ENCODE measurements around the gene UBE2O.

UBE2O gene

GRCh38 chr17:76484228-76484725, 31.3 kb upstream of the UBE2O start:
- no peak for DNase-seq

- DNase-seq, result no peak
Measured at GRCh38 chr17:76481071-76481655, 28.2 kb upstream of the UBE2O start.

- peak in 1 of 3 experiments; percentile 12 for DNase-seq
Measured at GRCh38 chr17:76480632-76481031, 27.7 kb upstream of the UBE2O start.

- DNase-seq, result no peak
Measured at GRCh38 chr17:76479515-76480060, 26.6 kb upstream of the UBE2O start.

- no peak for DNase-seq
Measured at GRCh38 chr17:76478730-76479514, 26.0 kb upstream of the UBE2O start.

- DNase-seq, result no peak
Measured at GRCh38 chr17:76478097-76478496, 25.1 kb upstream of the UBE2O start.

GRCh38 chr17:76477576-76477975, 24.6 kb upstream of the UBE2O start:
- DNase-seq, result no peak

- DNase-seq, result no peak
Measured at GRCh38 chr17:76476736-76477135, 23.8 kb upstream of the UBE2O start.

GRCh38 chr17:76475302-76475701, 22.4 kb upstream of the UBE2O start:
- no peak for DNase-seq

GRCh38 chr17:76474894-76475293, 21.9 kb upstream of the UBE2O start:
- no peak for DNase-seq

- DNase-seq, result no peak
Measured at GRCh38 chr17:76474238-76474637, 21.3 kb upstream of the UBE2O start.

- no peak for DNase-seq
Measured at GRCh38 chr17:76473541-76473985, 20.6 kb upstream of the UBE2O start.

GRCh38 chr17:76472726-76473125, 19.8 kb upstream of the UBE2O start:
- DNase-seq, result no peak

- DNase-seq, result no peak
Measured at GRCh38 chr17:76472258-76472645, 19.3 kb upstream of the UBE2O start.

GRCh38 chr17:76471498-76472257, 18.7 kb upstream of the UBE2O start:
- no peak for DNase-seq

GRCh38 chr17:76469991-76470739, 17.2 kb upstream of the UBE2O start:
- DNase-seq, result no peak

GRCh38 chr17:76469076-76469990, 16.4 kb upstream of the UBE2O start:
- no peak for DNase-seq

GRCh38 chr17:76468634-76469010, 15.7 kb upstream of the UBE2O start:
- DNase-seq, result no peak

- no peak for DNase-seq
Measured at GRCh38 chr17:76467809-76468633, 15.1 kb upstream of the UBE2O start.

- DNase-seq, result no peak
Measured at GRCh38 chr17:76467366-76467765, 14.4 kb upstream of the UBE2O start, which contains the start of gene AANAT. Gene AANAT (plus strand): TSS chr17:76467603. CDS start chr17:76468747, 1,144 bp downstream.

- no peak for DNase-seq
Measured at GRCh38 chr17:76466775-76467130, 13.8 kb upstream of the UBE2O start.
